NCI-H69 (cell line): ENCODE data around the gene ACSF3.
"Not testable (repeated sequence)": the region's sequence is repeated elsewhere in the genome, so short reads cannot be mapped to it uniquely, and the experiment has no call there.

Source experiments
- DNase-seq: peaks from one replicate; lab custom pipeline; 2025; lab: John Stamatoyannopoulos, UW

Gene ACSF3

GRCh38 chr16:89055894-89056555, 37.6 kb upstream of the ACSF3 start:
- DNase-seq: no peak

DNA sequence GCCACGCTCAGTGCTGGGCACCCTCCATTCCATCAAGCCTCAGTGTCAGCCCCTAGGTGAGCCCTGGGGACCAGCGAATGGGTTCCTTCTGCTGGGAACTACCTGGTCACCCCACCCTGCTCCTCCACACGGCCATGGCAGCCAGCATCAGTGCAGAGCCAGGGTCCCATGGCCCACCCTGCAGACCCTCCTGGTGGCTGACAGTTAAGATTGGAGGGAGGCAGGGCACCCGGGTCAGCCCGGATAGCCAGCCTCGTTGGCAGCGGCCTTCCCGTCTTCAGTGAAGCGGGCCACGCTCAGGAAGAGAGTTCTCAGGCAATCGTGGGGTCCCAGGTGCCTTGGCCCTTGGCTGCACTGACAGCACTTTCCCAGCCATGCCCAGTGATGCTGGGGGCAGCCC, 37.1 kb upstream of the ACSF3 start:
- no peak for DNase-seq

GRCh38 chr16:89057738-89058137, 35.9 kb upstream of the ACSF3 start:
- DNase-seq: no peak

DNA sequence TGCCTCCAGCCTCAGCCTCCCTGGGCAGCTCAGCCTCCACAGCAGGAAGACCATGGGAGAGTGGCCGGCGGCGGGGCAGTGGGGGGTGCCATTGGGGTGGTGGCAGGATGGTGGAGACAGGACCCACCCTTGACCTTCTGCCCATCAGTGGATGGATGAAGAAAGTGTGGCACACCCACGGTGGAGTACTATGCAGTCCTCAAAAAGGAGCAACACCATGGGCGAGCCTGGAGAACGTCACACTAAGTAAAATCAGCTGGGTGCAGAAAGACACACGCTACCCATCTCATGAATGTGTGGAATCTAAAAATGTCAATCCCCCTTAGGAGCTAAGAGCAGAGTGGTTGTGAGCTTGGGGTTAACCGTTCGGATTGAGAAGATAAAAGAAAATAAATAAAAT, 34.8 kb upstream of the ACSF3 start:
- no peak for DNase-seq

- DNase-seq: no peak
Observed at GRCh38 chr16:89060207-89060794, 33.4 kb upstream of the ACSF3 start.

DNA sequence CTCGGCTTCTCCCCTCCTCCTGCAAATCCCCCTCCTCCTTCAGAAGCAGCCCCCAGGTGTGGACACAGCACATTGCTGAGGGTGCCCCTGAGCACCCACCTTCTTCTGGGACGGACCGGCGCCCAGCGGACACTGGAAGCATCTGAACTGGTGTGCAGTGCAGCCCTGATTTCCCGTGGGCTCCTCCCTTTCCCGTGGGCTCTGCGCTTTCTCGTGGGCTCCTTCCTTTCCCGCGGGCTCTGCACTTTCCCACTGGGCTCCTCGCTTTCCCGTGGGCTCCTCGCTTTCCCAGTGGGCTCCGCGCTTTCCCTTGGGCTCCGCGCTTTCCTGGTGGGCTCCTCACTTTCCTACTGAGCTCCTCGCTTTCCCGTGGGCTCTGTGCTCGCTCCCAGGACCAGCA, 32.6 kb upstream of the ACSF3 start:
- DNase-seq: no peak

GRCh38 chr16:89061590-89062380, 31.9 kb upstream of the ACSF3 start:
- DNase-seq: no peak

DNA sequence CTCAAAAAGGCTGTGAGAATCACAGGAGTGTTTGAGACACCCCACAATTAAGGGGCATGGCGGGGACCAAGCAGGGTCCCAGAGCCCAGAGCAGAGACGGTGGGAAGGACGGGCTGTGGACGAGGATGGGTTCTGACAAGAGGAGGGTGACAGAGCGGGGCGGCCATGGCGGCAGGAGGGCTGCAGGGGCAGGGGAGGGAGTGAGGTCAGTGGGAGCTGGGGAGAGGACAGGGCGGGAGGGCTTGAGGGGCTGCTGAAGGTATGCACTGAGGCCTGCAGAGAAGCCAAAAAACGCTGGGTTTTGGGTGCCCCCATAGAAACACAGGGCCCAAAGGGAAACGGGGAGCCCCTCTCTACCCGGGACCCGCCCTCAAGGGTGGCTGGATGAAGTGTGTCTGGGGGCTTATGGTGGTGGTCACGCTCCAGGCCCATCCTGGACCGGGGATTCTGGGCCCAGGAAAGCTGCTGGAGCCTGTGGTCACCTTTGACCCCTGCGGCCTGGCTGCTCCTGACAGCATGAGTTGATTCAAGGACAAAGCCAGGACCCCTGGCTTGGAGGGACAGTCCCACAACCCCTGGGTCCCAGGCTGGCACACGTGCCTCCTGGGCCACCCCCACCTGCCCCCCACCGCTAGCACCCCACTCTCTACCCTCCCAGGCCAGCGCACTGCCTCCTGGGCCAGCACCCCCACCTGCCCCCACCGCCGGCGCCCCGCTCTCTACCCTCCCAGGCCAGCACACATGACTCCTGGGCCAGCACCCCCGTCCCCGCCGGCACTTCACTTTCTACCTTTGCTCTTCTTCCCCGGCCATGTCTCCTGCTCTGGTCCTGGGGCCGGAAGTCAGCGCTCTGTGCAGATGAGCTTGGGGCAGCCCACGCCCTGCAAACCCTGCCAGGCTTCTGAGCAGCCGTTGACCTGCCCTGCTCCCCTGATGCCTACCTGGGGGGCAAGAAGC, 31.0 kb upstream of the ACSF3 start:
- no peak for DNase-seq

GRCh38 chr16:89063768-89064320, 29.8 kb upstream of the ACSF3 start:
- no peak for DNase-seq

GRCh38 chr16:89064606-89065457, 28.8 kb upstream of the ACSF3 start:
- no peak for DNase-seq

- DNase-seq: no peak
Observed at GRCh38 chr16:89065458-89065822, 28.2 kb upstream of the ACSF3 start.

DNA sequence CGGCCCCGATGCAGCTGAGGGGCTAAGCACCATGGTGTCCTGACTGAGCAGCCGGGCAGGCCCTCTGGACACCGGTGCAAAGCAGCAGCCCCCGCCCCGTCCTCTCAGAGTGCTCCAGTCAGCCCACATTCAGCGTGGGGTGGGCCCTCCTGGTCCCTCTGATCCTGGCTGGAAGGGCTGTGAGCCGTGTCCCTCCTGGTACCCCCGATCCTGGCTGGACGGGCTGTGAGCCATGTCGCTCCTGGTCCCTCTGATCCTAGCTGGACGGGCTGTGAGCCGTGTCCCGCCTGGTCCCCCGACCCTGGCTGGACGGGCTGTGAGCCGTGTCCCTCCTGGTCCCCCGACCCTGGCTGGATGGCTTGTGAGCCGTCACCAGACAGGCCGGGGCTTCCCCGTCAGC, 26.9 kb upstream of the ACSF3 start:
- no peak for DNase-seq

- peak; percentile 40 for DNase-seq
Observed at GRCh38 chr16:89067677-89068443, 25.8 kb upstream of the ACSF3 start.

- not testable (repeated sequence) for DNase-seq
Observed at GRCh38 chr16:89068814-89069616, 24.6 kb upstream of the ACSF3 start.

- DNase-seq: no peak
Observed at GRCh38 chr16:89069920-89070319, 23.7 kb upstream of the ACSF3 start.

DNA sequence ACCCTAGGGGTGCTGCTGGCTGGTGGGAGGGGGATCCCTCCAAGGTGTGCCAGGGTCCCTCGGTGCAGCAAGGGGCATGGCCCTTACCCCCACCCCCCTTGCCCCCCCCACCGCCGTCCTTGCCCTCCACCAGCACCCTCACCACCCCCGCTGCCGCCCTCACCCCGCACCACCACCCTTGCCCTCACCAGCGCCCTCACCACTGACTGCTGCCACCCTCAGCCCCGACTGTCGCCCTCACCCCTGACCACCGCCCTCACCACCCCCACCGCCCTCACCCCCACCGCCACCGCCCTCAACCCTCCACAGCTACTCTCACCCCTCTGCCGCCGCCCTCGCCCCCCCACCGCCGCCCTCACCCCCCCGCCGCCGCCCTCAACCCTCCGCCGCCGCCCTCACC, 23.1 kb upstream of the ACSF3 start:
- no peak for DNase-seq

GRCh38 chr16:89071686-89072547, 21.7 kb upstream of the ACSF3 start:
- peak; percentile 56 for DNase-seq

DNA sequence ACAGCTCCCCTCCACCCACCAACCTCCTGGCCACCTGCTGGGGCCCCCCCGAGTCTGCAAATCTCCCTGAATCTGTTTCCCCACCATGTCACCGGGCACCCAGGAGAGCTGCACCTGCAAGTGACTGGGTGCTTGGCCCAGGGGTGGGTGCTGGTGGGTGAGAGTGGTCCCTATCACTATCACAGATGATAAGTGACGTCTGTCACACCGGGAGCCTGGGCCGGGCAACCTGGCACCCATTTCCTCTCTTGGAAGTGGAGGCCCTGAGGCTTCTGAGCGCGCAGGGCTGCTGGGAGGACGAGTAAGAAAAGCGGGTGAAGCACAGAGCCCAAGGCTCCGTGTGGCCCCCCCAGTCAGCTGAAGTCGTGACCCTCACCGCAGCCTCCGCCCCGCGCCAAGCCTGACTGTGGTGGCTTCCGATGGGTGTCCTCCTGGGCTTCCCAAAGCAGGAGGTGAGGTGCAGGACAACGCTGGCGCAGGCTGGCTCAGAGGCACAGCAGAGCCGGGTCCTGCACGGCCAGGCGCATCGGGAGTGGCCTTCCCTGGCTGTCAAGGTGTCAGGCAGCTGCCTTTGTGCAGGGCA, 21.0 kb upstream of the ACSF3 start:
- no peak for DNase-seq
